ENCODE results near the gene MTX1. TPM values are rescaled to one million over a fixed set of nuclear protein-coding genes. Genes with fewer than 3 reads are reported as not detected.

The MTX1 gene
- total and polyA plus RNA-seq, 2 of the 4 experiments (the other 2 are of a cell fraction) = 67.2 to 73.7 TPM

DNA sequence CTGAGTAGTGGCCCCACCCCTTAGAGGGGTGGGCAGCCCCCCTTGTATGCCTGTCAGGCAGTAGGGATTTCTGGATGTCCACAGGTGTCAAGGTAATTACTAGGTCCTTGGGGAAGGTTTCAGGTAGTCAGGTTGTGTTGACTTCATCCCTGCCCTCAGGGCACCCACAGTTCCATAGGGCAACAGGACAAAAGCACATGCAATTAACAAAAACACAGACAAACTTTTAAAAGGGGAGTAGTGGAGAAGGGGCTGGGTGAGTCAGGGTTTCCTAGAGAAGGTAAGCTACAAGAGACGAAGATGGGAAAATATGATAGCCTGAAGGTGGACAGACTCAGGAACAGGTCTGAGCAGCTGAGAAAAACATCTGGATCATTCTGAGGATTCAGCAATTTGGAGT lies 49.5 kb upstream of the MTX1 start:
- Histone ChIP-seq H3K56ac (ENCODE audit: extremely low read depth, insufficient read depth, low read length) (no peak overlapping the region), H3K9me1 (ENCODE audit: insufficient read depth, low read length) (no peaks in the 10 kb centered on the region), H4K91ac (ENCODE audit: insufficient read depth, low read depth, low read length) (no peak overlapping the region), H2BK5ac (ENCODE audit: low read depth, low read length, poor library complexity, severe bottlenecking) (no peak overlapping the region), H3K4me3 (ENCODE audit: insufficient read depth, low read depth, low read length) (no peak overlapping the region), H3K23ac (ENCODE audit: low read depth, low read length) (no peak overlapping the region), H3K14ac (replicated peaks; ENCODE audit: low read depth, low read length) (no peak overlapping the region), H2BK120ac (ENCODE audit: low read depth, low read length) (no peak overlapping the region), H4K20me1 (ENCODE audit: insufficient read depth, low read length) (no peaks in the 10 kb centered on the region), H3K4me2 (ENCODE audit: low read depth, low read length) (no peak overlapping the region), H4K5ac (ENCODE audit: low read depth, low read length) (no peak overlapping the region), H3K79me1 (ENCODE audit: low read depth in 1 of 2, low read length in 2 of 2) (no peaks in the 10 kb centered on the region), H3K36me3 (ENCODE audit: control insufficient read depth, insufficient read depth, low read length) (no peaks in the 10 kb centered on the region), H2BK20ac (ENCODE audit: low read depth, low read length) (no peak overlapping the region), H2AFZ (replicated peaks; ENCODE audit: low read length, poor library complexity) (no peak overlapping the region), H2AK9ac (replicated peaks; ENCODE audit: low read depth, low read length, poor library complexity) (no peak overlapping the region), H4K8ac (ENCODE audit: low read depth in 2 of 2, low read length in 2 of 2) (no peak overlapping the region), H3K4ac (ENCODE audit: low read depth, low read length) (no peak overlapping the region), H3K9me3 (ENCODE audit: control insufficient read depth, insufficient read depth, low read length) (no peaks in the 10 kb centered on the region), H3K9ac (ENCODE audit: low read depth, low read length) (no peak overlapping the region), H3K18ac (ENCODE audit: low read depth, low read length) (no peak overlapping the region), H3K27ac (ENCODE audit: insufficient read depth, low read length) (no peak overlapping the region), H3K27me3 (ENCODE audit: control insufficient read depth, insufficient read depth, low read length) (peaks cover 7% of the 10 kb centered on the region), H3K4me1 (ENCODE audit: control insufficient read depth, insufficient read depth, low read length) (no peaks in the 10 kb centered on the region), H2BK15ac (ENCODE audit: low read depth, low read length) (no peak overlapping the region), H2AK5ac (ENCODE audit: low read depth, low read length) (no peak overlapping the region)
- no peak for TF ChIP-seq MAZ (IDR thresholded peaks at IDR 0.05; ENCODE audit: borderline replicate concordance, low read depth, low read length)
- TF ChIP-seq MAFK (IDR thresholded peaks at IDR 0.05; ENCODE audit: low read depth, low read length) = no peak
- TF ChIP-seq CHD1 (IDR thresholded peaks at IDR 0.05; ENCODE audit: low read depth, low read length) = no peak
- intact Hi-C loops (cut with micrococcal nuclease) (no loop called here), in situ Hi-C loops (cut with MboI; ENCODE audit: low sequenced_read_pairs) (no loop called here), dilution Hi-C loops (cut with HindIII; ENCODE audit: low sequenced_read_pairs, unreplicated experiment) (no loop called here)
- ChIA-PET POLR2A (ENCODE audit: unreplicated experiment) (no interaction called here), CTCF (no interaction called here)
- 43% methylated on average over 1 of the region's 1 CpG; no CpG with 5 or more reads in 1 of the 2 experiments for WGBS, 2 experiments (ENCODE audit: extremely low coverage in 2 of 2, insufficient read length in 1 of 2)
- ATAC-seq (ENCODE audit: low read depth) (no peak), DNase-seq (no peak)
- no TSS peak for BruUV-seq (replicated peaks)
